ENCODE data around the gene SUSD2. TPM values are rescaled to one million over a fixed set of nuclear protein-coding genes. Genes with fewer than 3 reads are reported as not detected.
A peak's percentile ranks its signal among the peaks of the same experiment; 100 is the strongest.
"Not testable (repeated sequence)": the region's sequence is repeated elsewhere in the genome, so short reads cannot be mapped to it uniquely, and the experiment has no call there.

Gene SUSD2
- total and polyA plus RNA-seq, 9 donors = 0.40 to 2.6 (median 1.0) TPM

GRCh38 chr22:24232725-24233124 is 51.4 kb downstream of the SUSD2 start:
- 94% methylated on average over 15 of the region's 15 CpGs for WGBS (ENCODE audit: insufficient coverage)
- DNase-seq = no peak
- no peaks in the 10 kb centered on the region for H3K27me3 ChIP-seq (ENCODE audit: control insufficient read depth, insufficient read depth, low read length)
- H3K4me1 ChIP-seq (ENCODE audit: control insufficient read depth, insufficient read depth, low read length) = no peaks in the 10 kb centered on the region
- no peak overlapping the region for H3K27ac ChIP-seq (ENCODE audit: low read length)
- no peaks in the 10 kb centered on the region for H3K9me3 ChIP-seq (replicated peaks; ENCODE audit: control insufficient read depth, low read depth, low read length)
- no peaks in the 10 kb centered on the region for H3K36me3 ChIP-seq (ENCODE audit: control insufficient read depth, insufficient read depth, low read length)
- H3K4me3 ChIP-seq (ENCODE audit: low read length) = no peak overlapping the region

GRCh38 chr22:24233235-24233634 is 51.9 kb downstream of the SUSD2 start:
- WGBS (ENCODE audit: insufficient coverage) = 97% methylated on average over 5 of the region's 13 CpGs
- Histone ChIP-seq H3K27me3 (ENCODE audit: control insufficient read depth, insufficient read depth, low read length) (no peaks in the 10 kb centered on the region), H3K36me3 (ENCODE audit: control insufficient read depth, insufficient read depth, low read length) (no peaks in the 10 kb centered on the region), H3K4me1 (ENCODE audit: control insufficient read depth, insufficient read depth, low read length) (no peaks in the 10 kb centered on the region), H3K9me3 (replicated peaks; ENCODE audit: control insufficient read depth, low read depth, low read length) (no peaks in the 10 kb centered on the region), H3K27ac (ENCODE audit: low read length) (no peak overlapping the region), H3K4me3 (ENCODE audit: low read length) (no peak overlapping the region)
- no peak for DNase-seq

DNA sequence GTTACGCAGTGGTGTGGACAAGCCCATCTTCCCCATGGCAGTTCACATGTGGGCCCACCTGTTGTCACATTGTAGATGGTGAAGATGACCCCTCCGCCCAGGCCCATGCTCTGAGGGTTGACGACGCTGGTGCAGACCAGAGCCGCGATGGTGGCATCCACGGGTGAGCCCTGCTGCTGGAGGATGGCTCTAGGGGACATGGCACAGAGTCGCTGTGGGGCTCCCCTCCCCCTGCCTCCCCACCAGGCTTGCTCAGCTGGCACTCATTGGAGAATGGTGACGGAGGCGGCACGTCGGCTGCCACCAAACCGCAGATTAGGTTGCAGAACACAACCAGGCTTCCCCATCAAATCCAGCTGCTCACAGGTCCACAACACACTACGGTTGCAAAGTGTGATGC is 52.5 kb downstream of the SUSD2 start:
- no peak overlapping the region for H3K4me3 ChIP-seq (ENCODE audit: low read length)
- H3K27ac ChIP-seq (ENCODE audit: low read length) = no peak overlapping the region
- no peaks in the 10 kb centered on the region for H3K4me1 ChIP-seq (ENCODE audit: control insufficient read depth, insufficient read depth, low read length)
- no peaks in the 10 kb centered on the region for H3K36me3 ChIP-seq (ENCODE audit: control insufficient read depth, insufficient read depth, low read length)
- H3K9me3 ChIP-seq (replicated peaks; ENCODE audit: control insufficient read depth, low read depth, low read length) = no peaks in the 10 kb centered on the region
- 86% methylated on average over 13 of the region's 14 CpGs for WGBS (ENCODE audit: insufficient coverage)
- no peak for DNase-seq
- H3K27me3 ChIP-seq (ENCODE audit: control insufficient read depth, insufficient read depth, low read length) = no peaks in the 10 kb centered on the region

DNA sequence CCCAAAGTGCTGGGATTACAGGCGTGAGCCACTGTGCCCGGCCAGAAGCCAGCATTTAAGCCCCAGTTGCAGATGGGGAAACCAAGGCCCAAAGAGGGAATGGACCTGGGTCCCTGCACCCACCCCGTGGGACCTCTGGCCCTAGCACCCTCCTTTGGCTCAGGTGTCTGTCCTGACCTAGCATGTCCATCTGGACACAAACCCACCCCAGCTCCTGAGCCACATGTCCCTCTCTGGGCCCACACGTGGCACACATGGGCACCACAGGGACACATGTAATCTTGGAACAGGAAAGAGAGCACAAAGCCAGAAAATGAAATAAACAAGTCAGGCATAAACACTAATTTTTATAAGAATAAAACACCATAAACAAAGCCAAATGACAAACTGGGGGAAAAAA is 54.0 kb downstream of the SUSD2 start:
- H3K4me1 ChIP-seq (ENCODE audit: control insufficient read depth, insufficient read depth, low read length) = no peaks in the 10 kb centered on the region
- H3K27me3 ChIP-seq (ENCODE audit: control insufficient read depth, insufficient read depth, low read length) = no peaks in the 10 kb centered on the region
- no peak overlapping the region for H3K27ac ChIP-seq (ENCODE audit: low read length)
- 78% methylated on average over 3 of the region's 4 CpGs for WGBS (ENCODE audit: insufficient coverage)
- DNase-seq = no peak
- no peaks in the 10 kb centered on the region for H3K9me3 ChIP-seq (replicated peaks; ENCODE audit: control insufficient read depth, low read depth, low read length)
- no peak overlapping the region for H3K4me3 ChIP-seq (ENCODE audit: low read length)
- H3K36me3 ChIP-seq (ENCODE audit: control insufficient read depth, insufficient read depth, low read length) = no peaks in the 10 kb centered on the region

DNA sequence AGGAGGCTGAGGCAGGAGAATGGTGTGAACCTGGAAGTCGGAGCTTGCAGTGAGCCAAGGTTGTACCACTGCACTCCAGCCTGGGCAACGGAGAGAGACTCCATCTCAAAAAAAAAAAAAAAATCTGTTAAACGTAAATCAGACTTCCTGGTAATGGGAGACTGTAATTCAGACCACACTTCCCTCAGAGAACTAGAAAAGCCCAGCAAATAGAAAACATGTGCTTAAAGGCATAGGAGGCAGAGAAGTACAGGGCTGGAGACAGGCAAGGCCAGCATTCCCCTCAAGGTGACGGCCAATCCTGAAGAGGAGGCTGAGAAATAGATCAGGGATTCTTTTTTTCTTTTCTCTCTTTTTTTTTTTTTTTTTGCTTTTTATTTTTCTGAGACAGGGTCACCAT is 55.4 kb downstream of the SUSD2 start:
- H3K27ac ChIP-seq (ENCODE audit: low read length) = no peak overlapping the region
- no peaks in the 10 kb centered on the region for H3K36me3 ChIP-seq (ENCODE audit: control insufficient read depth, insufficient read depth, low read length)
- no peaks in the 10 kb centered on the region for H3K9me3 ChIP-seq (replicated peaks; ENCODE audit: control insufficient read depth, low read depth, low read length)
- no peak overlapping the region for H3K4me3 ChIP-seq (ENCODE audit: low read length)
- no CpG with 5 or more reads among the region's 4 CpGs for WGBS (ENCODE audit: insufficient coverage)
- no peaks in the 10 kb centered on the region for H3K4me1 ChIP-seq (ENCODE audit: control insufficient read depth, insufficient read depth, low read length)
- H3K27me3 ChIP-seq (ENCODE audit: control insufficient read depth, insufficient read depth, low read length) = no peaks in the 10 kb centered on the region
- DNase-seq = peak; percentile 31

DNA sequence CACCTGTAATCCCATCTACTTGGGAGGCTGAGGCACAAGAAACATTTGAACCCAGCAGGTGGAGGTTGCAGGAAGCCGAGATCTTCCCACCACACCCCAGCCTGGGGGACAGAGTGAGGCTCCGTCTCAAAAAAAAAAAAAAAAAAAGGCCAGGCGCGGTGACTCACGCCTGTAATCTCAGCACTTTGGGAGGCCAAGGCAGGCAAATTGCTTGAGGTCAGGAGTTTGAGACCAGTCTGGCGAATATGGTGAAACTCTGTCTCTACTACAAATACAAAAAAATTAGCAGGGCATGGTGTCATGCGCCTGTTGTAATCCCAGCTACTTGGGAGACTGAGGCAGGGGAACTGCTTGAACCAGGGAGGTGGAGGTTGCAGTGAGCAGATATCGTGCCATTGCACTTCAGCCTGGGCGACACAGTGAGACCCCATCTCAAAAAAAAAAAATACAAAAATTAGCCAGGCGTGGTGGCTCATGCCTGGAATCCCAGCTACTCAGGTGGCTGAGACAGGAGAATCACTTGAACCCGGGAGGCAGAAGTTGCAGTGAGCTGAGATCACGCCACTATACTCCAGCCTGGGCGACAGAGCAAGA is 56.9 kb downstream of the SUSD2 start:
- H3K9me3 ChIP-seq (replicated peaks; ENCODE audit: control insufficient read depth, low read depth, low read length); H3K27ac ChIP-seq (ENCODE audit: low read length); H3K4me3 ChIP-seq (ENCODE audit: low read length); DNase-seq; H3K27me3 ChIP-seq (ENCODE audit: control insufficient read depth, insufficient read depth, low read length); H3K36me3 ChIP-seq (ENCODE audit: control insufficient read depth, insufficient read depth, low read length); H3K4me1 ChIP-seq (ENCODE audit: control insufficient read depth, insufficient read depth, low read length): not testable (repeated sequence)
- 93% methylated on average over 3 of the region's 13 CpGs for WGBS (ENCODE audit: insufficient coverage)

Other genes with a start within 250 kb of the SUSD2 start
- 4.5 TPM for gene GSTT2B, start 220.3 kb upstream of the SUSD2 start, total RNA-seq
- 10 to 100 TPM in 2 of 8 donors, 1 to 10 TPM in 6; 1.4 to 44.5 (median 6.5) TPM for gene GSTT2B, start 220.3 kb upstream of the SUSD2 start, polyA plus RNA-seq (ENCODE audit: insufficient read depth in 1 of 8, insufficient read length in 8 of 8, low replicate concordance in 1 of 8)
- gene DDTL, start 214.6 kb upstream of the SUSD2 start, total RNA-seq = 0.80 TPM
- gene DDTL, start 214.6 kb upstream of the SUSD2 start, polyA plus RNA-seq (ENCODE audit: insufficient read depth in 1 of 8, insufficient read length in 8 of 8, low replicate concordance in 1 of 8) = 1 to 10 TPM; 2.9 to 6.5 (median 4.1) TPM
- gene DDT, start 207.0 kb upstream of the SUSD2 start, total RNA-seq = 70.3 TPM
- 10 to 100 TPM; 39.8 to 78.8 (median 58.3) TPM for gene DDT, start 207.0 kb upstream of the SUSD2 start, polyA plus RNA-seq (ENCODE audit: insufficient read depth in 1 of 8, insufficient read length in 8 of 8, low replicate concordance in 1 of 8)
- gene GSTT2, start 201.4 kb upstream of the SUSD2 start, total RNA-seq = 0.18 TPM
- gene GSTT2, start 201.4 kb upstream of the SUSD2 start, polyA plus RNA-seq (ENCODE audit: insufficient read depth in 1 of 8, insufficient read length in 8 of 8, low replicate concordance in 1 of 8) = 1 to 10 TPM in 4 of 8 donors, under 1 TPM in 3, not detected in 1; 0.28 to 2.0 (median 1.0) TPM
- not detected for gene GSTT4, start 176.0 kb upstream of the SUSD2 start, total RNA-seq
- gene GSTT4, start 176.0 kb upstream of the SUSD2 start, polyA plus RNA-seq (ENCODE audit: insufficient read depth in 1 of 8, insufficient read length in 8 of 8, low replicate concordance in 1 of 8) = under 1 TPM in 1 of 8 donors, not detected in 7; 0.12 TPM
- gene CABIN1, start 170.2 kb upstream of the SUSD2 start, total RNA-seq = 24.4 TPM
- 10 to 100 TPM; 25.9 to 38.2 (median 30.1) TPM for gene CABIN1, start 170.2 kb upstream of the SUSD2 start, polyA plus RNA-seq (ENCODE audit: insufficient read depth in 1 of 8, insufficient read length in 8 of 8, low replicate concordance in 1 of 8)
- gene GGT5, start 63.6 kb downstream of the SUSD2 start, total RNA-seq = 3.4 TPM
- 10 to 100 TPM; 10.1 to 14.9 (median 13.0) TPM for gene GGT5, start 63.6 kb downstream of the SUSD2 start, polyA plus RNA-seq (ENCODE audit: insufficient read depth in 1 of 8, insufficient read length in 8 of 8, low replicate concordance in 1 of 8)
- 29.6 TPM for gene SPECC1L, start 89.3 kb downstream of the SUSD2 start, total RNA-seq
- 10 to 100 TPM; 20.4 to 30.4 (median 25.1) TPM for gene SPECC1L, start 89.3 kb downstream of the SUSD2 start, polyA plus RNA-seq (ENCODE audit: insufficient read depth in 1 of 8, insufficient read length in 8 of 8, low replicate concordance in 1 of 8)
- gene ADORA2A, start 246.1 kb downstream of the SUSD2 start, total RNA-seq = 8.9 TPM
- gene ADORA2A, start 246.1 kb downstream of the SUSD2 start, polyA plus RNA-seq (ENCODE audit: insufficient read depth in 1 of 8, insufficient read length in 8 of 8, low replicate concordance in 1 of 8) = 10 to 100 TPM in 5 of 8 donors, 1 to 10 TPM in 3; 8.1 to 15.5 (median 11.3) TPM

Data from muscle of leg (tissue), 11 donors.